B cell (primary cell): Measurements from ENCODE around the gene FBXO28.

ENCODE experiments used
- EZH2 ChIP-seq: IDR thresholded peaks from 2 replicates; pipeline ENCODE4 v1.6.1; 2012; ENCODE audit warnings: borderline replicate concordance, low read depth, mild to moderate bottlenecking, moderate library complexity, low read length; ENCODE audit not compliant: insufficient read depth, poor library complexity, severe bottlenecking
- TF ChIP-seq, protein P1 (sequence below): fragments of 200-600 bp; IDR thresholded peaks from one replicate; pipeline ENCODE4 v1.8.0; 2022; ENCODE audit warnings: antibody characterized with exemption, mild to moderate bottlenecking

GRCh38 chr1:224113005-224113404, 906 bp upstream of the FBXO28 start:
- TF ChIP-seq, protein P1, sequence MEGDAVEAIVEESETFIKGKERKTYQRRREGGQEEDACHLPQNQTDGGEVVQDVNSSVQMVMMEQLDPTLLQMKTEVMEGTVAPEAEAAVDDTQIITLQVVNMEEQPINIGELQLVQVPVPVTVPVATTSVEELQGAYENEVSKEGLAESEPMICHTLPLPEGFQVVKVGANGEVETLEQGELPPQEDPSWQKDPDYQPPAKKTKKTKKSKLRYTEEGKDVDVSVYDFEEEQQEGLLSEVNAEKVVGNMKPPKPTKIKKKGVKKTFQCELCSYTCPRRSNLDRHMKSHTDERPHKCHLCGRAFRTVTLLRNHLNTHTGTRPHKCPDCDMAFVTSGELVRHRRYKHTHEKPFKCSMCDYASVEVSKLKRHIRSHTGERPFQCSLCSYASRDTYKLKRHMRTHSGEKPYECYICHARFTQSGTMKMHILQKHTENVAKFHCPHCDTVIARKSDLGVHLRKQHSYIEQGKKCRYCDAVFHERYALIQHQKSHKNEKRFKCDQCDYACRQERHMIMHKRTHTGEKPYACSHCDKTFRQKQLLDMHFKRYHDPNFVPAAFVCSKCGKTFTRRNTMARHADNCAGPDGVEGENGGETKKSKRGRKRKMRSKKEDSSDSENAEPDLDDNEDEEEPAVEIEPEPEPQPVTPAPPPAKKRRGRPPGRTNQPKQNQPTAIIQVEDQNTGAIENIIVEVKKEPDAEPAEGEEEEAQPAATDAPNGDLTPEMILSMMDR, result no peak
- TF ChIP-seq EZH2, result no peak
